GM18861 (cell line): ENCODE data around the gene TMC2.

Experiments
- ATAC-seq: cut with Tn5 transposase; IDR thresholded peaks from one replicate; pipeline ENCODE4 v1.9.1; 2021; ENCODE audit not compliant: unreplicated experiment

TMC2 gene

GRCh38 chr20:2619961-2620595, 83.7 kb downstream of the TMC2 start:
- no peak for ATAC-seq

DNA sequence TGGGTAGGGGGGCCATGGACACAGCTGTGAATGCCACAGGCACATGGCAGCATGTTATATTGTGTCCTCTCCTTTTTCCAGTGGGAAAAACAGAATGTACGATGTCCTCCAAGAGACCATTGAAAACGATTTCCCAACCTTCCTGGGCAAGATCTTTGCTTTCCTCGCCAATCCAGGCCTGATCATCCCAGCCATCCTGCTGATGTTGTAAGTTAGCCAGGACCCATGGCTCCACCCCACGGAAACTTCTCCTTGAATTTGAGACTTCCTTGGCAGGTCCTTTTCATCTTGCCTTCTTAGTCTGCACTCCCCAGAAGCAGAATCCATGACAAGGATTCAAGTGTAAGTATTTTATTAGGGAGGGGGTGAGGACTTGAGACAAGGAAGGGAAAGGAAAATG, 87.8 kb downstream of the TMC2 start:
- ATAC-seq = no peak

DNA sequence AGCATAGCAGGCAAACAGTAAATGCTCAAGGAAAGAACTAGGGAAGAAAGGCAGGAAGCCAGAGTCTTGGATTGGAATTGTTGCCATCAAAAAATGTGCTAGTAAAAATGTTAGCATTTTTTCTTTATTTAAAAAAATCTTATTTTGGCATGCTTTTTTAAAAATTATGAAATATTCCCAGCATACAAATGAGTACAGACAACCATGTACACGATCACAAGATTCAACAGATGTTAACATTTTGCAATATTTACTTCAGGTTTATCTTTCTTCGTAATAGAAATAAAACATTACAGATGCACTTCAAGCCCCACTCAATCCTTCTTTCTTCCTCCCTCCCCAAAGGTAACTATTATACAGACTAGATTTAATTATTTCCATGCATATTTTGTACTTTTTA, 88.7 kb downstream of the TMC2 start:
- no peak for ATAC-seq

DNA sequence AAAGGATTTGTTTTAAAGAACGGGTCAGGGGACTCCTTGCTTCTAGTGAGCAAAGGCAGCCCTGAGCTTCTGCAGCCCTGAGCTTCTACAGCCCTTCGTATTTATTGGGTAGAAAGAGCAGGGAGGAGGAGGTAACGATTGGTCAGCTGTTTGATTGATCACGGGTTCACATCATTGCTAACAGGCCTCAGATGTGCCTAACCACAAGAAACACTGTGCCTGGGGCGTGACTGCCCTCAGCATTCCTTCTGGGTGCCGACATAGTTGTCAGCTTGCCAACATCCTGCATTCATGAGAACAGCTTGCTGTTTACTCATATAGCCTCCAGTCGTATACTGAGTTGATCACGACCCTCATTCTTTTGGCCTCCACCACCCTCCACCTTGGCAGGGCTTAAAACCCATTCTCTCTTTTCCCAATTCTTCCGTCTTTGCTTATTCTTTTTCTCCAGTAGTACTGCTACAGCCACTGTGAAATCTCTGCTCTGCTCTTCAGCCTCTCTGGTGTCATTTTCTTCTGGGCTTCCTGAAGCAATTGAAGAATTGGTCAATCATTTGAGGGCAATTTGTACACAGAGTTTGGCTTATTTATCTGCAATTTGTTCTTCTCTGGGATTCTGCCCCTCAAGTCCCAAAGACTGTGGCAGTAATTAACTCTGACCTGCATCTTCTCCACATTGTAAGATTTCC, 90.6 kb downstream of the TMC2 start:
- ATAC-seq = no peak

DNA sequence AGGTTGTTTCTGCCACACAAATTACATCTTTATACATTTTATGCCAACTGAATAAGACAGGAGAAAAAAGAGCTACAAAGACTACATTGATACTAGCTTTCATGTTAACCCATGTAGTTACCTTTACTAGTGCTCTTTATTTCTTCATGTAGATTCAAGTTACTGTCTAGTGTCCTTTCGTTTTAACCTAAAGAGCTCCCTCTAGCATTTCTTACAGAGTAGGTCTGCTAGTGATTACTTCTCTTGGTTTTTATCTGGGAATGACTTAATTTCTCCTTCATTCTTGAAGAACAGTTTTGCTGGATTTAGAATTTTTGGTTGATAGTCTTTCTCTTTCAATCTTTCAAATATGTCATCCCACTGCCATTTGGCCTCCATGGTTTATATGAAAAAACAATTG, 94.9 kb downstream of the TMC2 start:
- ATAC-seq = no peak

GRCh38 chr20:2633381-2633780, 97.0 kb downstream of the TMC2 start:
- ATAC-seq = no peak

DNA sequence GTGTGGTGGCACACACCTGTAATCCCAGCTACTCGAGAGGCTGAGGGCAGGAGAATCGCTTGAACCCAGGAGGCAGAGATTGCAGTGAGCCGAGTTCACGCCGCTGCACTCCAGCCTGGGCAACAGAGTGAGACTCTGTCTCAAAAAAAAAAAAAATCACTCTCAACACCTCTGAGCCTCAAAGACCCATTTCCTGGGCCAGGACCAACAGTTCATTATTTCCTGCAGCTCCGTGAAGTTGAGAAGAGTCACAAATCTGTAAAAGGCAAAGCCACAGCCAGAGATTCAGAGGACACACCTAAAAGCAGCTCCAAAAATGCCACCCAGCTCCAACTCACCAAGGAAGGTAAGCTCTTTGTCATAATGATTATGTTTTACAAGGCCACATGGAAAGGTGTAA, 100.9 kb downstream of the TMC2 start:
- ATAC-seq = no peak

DNA sequence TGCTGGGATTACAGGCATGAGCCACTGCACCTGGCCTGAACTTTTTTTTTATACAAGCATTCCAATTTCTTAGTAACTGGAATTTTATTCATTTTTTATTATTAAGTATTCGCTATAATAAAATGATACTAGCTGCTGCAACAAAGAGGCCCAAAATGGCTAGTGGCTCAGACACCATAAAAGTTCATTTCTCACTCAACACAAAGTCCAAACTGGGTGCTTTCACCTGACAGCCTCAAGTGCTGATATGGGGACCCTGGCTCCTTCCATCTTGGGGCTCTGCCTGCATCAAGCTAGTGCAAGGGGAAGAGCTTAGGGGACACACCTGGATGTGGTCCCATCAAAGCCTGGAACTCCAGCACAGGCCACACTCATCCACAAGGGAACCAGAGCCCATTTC, 103.9 kb downstream of the TMC2 start:
- no peak for ATAC-seq

GRCh38 chr20:2640899-2641298, 104.5 kb downstream of the TMC2 start:
- no peak for ATAC-seq

GRCh38 chr20:2643708-2644107, 107.3 kb downstream of the TMC2 start:
- no peak for ATAC-seq

GRCh38 chr20:2651772-2652723, 115.7 kb downstream of the TMC2 start, which contains the start of gene NOP56:
Gene NOP56 (plus strand): TSS chr20:2652632. CDS start chr20:2652661, 29 bp downstream.
- peak; percentile 66 for ATAC-seq

- ATAC-seq = peak; percentile 29
These were observed 116.6 kb downstream of the TMC2 start for GRCh38 chr20:2652724-2653555.

- ATAC-seq = no peak
These were observed 117.4 kb downstream of the TMC2 start for GRCh38 chr20:2653556-2654383.

DNA sequence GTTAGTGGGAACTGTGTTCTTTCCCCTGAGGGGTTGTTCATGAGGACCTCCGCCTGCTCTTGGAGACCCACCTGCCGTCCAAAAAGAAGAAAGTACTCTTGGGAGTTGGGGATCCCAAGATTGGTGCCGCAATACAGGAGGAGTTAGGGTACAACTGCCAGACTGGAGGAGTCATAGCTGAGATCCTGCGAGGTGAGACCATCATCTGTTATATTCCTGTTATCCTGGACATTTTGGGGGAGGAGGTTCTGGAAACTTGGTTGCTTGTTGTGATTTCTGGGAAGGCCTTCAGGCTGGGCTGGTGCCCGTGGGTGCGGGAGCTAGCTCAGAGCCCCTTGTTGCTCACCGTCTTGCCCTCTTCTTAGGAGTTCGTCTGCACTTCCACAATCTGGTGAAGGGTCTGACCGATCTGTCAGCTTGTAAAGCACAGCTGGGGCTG, 118.0 kb downstream of the TMC2 start:
- no peak for ATAC-seq

DNA sequence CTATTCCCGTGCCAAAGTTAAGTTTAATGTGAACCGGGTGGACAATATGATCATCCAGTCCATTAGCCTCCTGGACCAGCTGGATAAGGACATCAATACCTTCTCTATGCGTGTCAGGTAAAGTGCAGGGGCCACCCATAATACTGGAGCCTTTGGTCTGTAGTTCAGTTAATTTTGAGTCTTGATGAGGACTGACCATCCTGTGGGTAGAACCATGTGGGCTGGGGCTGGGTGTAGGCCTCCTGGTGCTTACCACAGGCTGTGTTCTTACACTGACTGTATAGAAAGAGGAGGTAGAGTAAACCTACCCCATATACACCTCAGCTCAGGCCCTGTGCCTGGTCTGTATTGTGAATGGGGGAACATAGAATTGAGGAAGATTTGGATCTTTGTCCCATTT, 118.5 kb downstream of the TMC2 start:
- ATAC-seq = no peak

DNA sequence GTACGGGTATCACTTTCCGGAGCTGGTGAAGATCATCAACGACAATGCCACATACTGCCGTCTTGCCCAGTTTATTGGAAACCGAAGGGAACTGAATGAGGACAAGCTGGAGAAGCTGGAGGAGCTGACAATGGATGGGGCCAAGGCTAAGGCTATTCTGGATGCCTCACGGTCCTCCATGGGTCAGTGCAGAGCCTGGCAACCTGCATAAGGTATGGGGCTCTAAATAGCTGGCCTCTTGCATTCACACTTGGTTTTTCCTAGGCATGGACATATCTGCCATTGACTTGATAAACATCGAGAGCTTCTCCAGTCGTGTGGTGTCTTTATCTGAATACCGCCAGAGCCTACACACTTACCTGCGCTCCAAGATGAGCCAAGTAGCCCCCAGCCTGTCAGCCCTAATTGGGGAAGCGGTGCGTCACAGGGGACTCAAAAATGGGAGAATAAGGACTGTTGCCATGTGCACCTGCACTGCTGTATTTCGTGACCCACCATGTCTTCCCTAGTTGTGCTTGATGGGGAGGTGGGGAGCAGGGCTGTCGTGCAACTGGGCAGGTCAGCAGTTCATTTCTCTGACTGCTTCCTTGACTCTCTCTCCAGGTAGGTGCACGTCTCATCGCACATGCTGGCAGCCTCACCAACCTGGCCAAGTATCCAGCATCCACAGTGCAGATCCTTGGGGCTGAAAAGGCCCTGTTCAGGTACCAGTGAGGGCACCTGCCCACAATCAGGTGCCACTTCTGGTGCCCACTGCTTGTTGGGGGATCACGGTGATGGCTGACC, 119.2 kb downstream of the TMC2 start:
- no peak for ATAC-seq

GRCh38 chr20:2656471-2657117, 120.2 kb downstream of the TMC2 start:
- no peak for ATAC-seq

- no peak for ATAC-seq
These were observed 120.9 kb downstream of the TMC2 start for GRCh38 chr20:2657241-2657640.

DNA sequence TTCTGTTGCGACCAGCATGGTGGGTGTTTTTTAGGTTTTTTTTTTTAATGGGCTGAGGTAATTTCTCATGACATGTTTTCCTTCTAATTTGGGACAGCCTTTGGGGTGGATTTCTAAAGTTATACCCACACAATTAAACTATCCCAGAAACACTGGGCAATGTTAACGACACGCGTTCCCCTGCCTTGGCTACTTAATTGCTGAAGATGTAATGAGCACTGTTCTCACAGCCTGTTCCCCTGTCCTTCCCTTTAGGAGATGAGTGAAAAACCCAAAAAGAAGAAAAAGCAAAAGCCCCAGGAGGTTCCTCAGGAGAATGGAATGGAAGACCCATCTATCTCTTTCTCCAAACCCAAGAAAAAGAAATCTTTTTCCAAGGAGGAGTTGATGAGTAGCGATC, 121.3 kb downstream of the TMC2 start:
- no peak for ATAC-seq
